GM18907 (cell line): ENCODE measurements around the gene LRRTM3.

ENCODE experiments used
- ATAC-seq: cut with Tn5 transposase; IDR thresholded peaks from one replicate; pipeline ENCODE4 v1.9.1; 2021; ENCODE audit warnings: mild to moderate bottlenecking, moderate library complexity; ENCODE audit not compliant: unreplicated experiment

Gene LRRTM3

DNA sequence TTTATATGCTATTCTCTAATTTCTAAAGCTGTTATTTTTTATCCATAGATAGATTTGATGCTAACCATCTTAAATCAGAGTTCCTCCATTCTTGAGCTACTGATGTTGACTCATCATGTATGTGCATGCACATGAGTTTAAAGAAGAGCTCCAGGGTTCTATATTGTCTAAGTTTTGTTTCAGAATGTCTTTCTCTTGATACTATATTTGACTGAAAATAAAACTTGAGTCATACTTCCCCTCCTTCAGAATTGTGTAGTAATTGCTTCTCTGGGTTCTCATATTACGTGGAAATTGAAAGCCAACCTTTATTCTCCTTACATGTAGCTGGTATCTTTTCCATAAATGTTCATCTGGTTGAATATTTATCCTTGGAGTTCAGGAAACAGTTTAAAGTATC is 89.4 kb downstream of the LRRTM3 start:
- no peak for ATAC-seq

DNA sequence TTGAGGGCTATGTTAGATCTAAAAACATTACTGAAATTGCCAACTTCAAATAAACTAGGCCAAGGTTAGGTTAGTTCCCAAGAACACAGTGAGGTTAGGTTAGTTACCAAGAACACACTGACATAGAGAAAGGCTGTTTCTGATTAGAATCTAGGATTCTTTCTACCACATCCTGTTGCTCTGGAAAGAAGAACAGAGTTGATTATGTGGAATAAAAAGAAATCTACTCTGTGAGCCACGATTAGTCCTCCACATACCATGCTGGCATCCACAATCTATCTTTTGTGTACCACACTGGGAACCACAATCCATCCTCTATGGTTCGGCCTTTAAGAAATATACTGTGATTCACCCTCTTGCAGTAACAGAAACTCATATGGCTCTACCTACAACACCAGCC is 91.4 kb downstream of the LRRTM3 start:
- ATAC-seq: no peak

DNA sequence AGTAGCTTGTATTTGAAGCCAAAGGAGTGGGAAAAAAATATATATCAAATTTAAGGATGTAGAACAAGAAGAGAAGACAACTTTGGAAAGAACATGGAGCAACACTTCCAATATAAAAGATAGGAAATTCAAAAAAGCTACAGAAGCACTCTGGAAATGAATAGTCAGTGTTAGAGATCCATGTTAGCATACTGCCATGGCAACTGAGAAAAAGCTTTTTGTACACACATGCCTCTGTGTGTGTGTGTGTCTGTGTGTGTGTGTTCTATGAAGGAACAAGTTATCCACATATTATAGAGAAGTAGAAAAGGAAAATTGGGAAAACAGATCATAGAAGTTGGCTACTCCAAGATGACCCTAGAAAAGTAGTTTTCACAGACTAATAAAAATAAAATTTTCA is 96.3 kb downstream of the LRRTM3 start:
- ATAC-seq: no peak

DNA sequence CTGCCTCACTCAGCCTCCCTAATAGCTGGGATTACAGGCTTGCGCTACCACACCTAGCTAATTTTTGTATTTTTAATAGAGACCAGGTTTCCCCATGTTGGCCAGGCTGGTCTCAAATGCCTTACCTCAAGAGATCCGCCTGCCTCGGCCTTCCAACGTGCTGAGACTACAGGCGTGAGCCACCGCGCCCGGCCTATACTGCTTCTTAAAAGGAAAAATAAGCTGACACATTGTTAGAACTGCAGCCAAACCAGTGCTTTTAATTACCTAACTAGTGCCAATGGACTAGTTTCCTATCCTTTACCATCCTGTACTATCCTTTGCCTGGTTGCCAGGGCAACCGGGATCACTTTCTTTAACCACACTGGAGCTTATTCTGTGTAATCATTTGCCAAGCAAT is 108.0 kb downstream of the LRRTM3 start:
- ATAC-seq: no peak

DNA sequence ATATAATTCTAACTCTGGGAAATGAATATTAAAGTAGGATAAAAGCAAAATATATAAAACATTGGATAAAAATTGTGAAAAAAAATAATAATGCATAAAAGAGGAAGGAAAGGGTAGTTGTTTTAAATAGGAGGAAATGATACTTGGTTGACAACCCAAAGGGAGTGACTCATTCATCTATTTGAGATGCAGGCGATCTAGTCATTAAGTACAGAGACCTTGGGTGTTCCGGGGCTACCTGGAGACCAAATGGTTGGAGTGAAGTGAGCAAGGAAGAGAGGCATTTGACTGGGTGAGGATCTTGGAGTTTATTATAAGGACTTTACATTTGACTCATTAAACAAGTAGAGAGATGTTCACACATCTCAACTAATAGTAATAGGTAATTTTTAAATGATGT is 111.0 kb downstream of the LRRTM3 start:
- ATAC-seq: no peak

DNA sequence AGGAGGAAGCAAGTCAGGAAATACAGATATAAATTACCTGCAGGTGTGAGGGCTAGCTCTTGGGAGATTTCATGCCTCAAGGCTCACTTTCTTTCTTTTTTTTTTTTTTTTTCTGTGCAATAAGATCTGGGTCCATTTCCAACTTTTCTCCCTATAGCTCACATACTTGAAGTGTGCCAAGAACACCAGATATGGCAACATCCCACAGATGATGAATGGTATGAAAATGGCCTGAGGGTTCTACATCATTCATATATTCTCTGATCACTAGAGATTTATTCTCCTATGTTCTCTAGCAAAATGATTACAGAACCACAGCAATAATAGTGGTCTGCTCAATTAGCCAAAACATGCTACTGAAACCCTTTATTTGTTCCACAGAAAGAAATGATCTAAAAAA is 117.2 kb downstream of the LRRTM3 start:
- no peak for ATAC-seq

GRCh38 chr10:67045404-67045803 is 119.6 kb downstream of the LRRTM3 start:
- no peak for ATAC-seq

DNA sequence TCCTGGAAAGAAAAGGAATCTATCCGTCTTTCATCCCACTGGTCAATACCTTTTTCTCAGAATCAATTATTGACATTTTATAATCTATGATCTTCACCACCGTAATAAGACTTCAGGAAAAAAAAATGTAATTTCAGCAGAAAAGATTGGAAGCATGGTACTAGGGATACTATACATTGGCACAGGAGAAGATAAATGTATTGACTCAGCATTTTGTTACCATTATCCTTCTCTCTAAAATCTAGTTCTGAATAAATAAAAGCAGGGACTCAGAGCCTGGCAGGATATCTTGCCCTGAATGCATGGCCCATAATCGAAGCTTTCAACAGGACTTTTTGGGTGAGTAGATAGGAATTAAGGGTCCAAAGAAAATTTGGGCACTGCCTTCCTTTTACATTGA is 120.7 kb downstream of the LRRTM3 start:
- no peak for ATAC-seq

GRCh38 chr10:67049988-67050387 is 124.2 kb downstream of the LRRTM3 start:
- no peak for ATAC-seq

GRCh38 chr10:67050415-67050814 is 124.6 kb downstream of the LRRTM3 start:
- ATAC-seq: no peak

DNA sequence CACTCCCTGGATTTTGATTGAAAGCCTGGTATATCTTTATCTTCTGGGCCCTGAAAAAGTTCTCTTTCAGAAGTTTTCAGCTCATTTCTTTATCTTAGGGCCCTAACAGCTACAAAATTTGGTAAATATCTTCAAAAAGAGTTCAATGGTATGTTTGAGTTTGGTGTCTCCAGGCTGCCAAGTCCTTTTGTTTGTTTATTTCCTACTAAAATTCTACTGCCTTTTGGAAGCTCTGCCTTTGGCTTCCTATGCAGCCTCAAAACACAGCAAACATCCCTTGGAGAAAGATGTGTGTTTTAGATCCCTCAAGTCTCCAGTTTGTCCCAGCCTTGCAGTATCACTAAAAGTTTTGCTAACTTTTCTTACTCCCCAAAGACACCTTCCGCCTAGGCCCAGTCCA is 146.8 kb downstream of the LRRTM3 start:
- ATAC-seq: no peak

DNA sequence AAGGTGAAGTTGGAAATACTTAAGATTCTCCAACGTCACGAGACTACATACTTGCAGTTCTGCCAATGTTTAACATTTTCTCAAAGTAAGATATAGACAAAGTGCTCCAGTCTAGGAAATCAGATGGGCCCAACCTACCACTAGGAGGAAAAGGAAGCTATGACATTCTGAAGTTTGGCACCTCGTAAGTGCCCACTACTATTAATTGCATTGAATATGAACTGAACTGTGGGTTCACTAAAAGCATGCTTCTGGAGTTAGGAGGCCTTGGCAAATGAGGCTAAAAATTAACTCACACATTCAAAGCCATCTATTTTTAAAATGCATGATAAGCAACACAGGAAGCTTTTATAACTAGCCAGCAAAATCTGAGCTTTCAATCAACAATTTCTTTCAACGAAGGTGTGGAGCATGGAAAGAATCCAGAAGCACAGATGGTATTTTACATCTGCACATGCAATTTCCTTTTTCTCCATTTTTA is 149.7 kb downstream of the LRRTM3 start:
- ATAC-seq: no peak

- ATAC-seq: no peak
Measured at GRCh38 chr10:67076144-67076543, 150.3 kb downstream of the LRRTM3 start.

GRCh38 chr10:67077376-67077775 is 151.5 kb downstream of the LRRTM3 start:
- ATAC-seq: no peak

DNA sequence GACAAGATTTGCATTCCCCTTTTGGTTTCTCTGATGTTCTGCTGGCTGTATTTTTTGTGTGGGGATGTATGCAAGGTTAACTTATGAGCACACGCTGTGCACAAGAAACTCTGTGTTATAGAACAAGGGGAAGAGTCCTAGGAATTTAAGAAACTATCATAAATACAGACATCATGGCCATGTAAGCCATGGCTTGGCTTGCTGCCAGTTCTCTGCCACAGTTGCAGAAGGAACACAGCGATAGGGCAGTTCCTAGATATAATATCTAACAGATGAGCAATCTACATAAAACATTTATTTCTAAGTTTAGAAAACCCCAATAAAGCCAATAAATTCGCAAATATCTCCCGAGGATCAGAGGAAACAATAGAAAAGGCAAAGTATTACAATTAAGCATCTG is 153.3 kb downstream of the LRRTM3 start:
- ATAC-seq: no peak

GRCh38 chr10:67086327-67087134 is 160.7 kb downstream of the LRRTM3 start:
- ATAC-seq: no peak

- ATAC-seq: no peak
Measured at GRCh38 chr10:67087135-67087425, 161.2 kb downstream of the LRRTM3 start.

- no peak for ATAC-seq
Measured at GRCh38 chr10:67088036-67088435, 162.2 kb downstream of the LRRTM3 start.

DNA sequence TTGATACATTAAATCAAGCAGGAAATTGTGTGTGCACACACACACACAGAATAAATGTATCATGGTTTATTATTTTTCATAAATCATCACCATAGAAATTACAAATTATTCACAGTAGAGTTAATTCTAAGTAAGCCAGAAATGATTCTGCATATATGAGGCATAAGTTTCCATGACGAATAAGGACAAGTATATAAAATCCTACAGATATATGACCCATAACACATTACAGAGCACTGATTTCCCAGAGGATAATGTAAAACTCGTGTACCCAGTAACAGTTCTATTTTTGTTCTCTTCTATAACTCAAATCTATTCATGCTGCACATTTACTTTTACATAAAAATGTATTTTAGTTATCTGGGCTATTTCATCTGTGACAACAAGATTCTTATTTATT is 169.7 kb downstream of the LRRTM3 start:
- ATAC-seq: no peak

- no peak for ATAC-seq
Measured at GRCh38 chr10:67098461-67098860, 172.6 kb downstream of the LRRTM3 start.

GRCh38 chr10:67100951-67101350 is 175.1 kb downstream of the LRRTM3 start:
- no peak for ATAC-seq

GRCh38 chr10:67107670-67108069 is 181.8 kb downstream of the LRRTM3 start:
- ATAC-seq: no peak

DNA sequence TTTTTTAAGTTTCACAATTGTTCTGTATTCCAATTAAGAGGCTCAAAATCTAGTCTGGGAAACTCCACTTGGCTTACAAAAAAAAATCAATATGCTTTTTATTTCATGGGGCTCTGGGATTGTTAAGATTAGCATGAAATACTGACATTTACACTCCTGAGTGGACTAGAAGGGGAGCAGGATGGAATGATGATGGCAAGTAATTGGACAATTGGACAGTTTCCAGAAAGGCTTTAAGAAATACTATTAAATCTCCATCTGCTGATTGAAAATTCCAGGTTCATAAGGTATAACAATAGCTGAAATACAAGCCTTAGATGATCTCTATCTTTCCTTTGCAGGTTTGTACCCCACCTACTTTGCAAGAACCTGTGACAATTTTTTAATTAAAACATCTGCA is 184.4 kb downstream of the LRRTM3 start:
- ATAC-seq: no peak
